Lower lobe of right lung (tissue), 2 donors: Measurements from ENCODE around the gene RASSF7. TPM values are rescaled to one million over a fixed set of nuclear protein-coding genes. Genes with fewer than 3 reads are reported as not detected.

Source experiments
- ATAC-seq, 2 donors: fragments of 200-7000 bp; cut with Tn5 transposase; one replicate each; pipeline ENCODE4 v1.9.1; 2020 to 2022; ENCODE audit warnings: mild to moderate bottlenecking in 2 of 2, moderate library complexity in 2 of 2
- DNase-seq: peaks from one replicate; pipeline ENCODE4 v3.0.0-alpha.2; 2020
- H3K27ac ChIP-seq: fragments of 200-600 bp; one replicate; pipeline ENCODE4 v1.8.0; 2022
- H3K27me3 ChIP-seq: fragments of 200-600 bp; one replicate; pipeline ENCODE4 v1.8.0; 2022; ENCODE audit warnings: low read depth
- H3K36me3 ChIP-seq: fragments of 200-600 bp; one replicate; pipeline ENCODE4 v1.8.0; 2022; ENCODE audit warnings: mild to moderate bottlenecking
- H3K4me1 ChIP-seq: fragments of 200-600 bp; one replicate; pipeline ENCODE4 v1.8.0; 2022
- H3K4me3 ChIP-seq: fragments of 200-600 bp; one replicate; pipeline ENCODE4 v1.8.0; 2022; ENCODE audit warnings: mild to moderate bottlenecking
- H3K9me3 ChIP-seq: fragments of 200-600 bp; one replicate; pipeline ENCODE4 v1.8.0; 2022
- CTCF ChIP-seq: fragments of 200-600 bp; IDR thresholded peaks from one replicate; pipeline ENCODE4 v1.8.0; 2022; ENCODE audit warnings: antibody characterized with exemption, mild to moderate bottlenecking
- intact Hi-C: fragments of 100-400 bp; cut with DNase I; formaldehyde crosslinking; loops from one replicate; pipeline ENCODE4 v1.11.0; 2022
- total RNA-seq: library from RNA; stranded (reverse); fragmentation: NEBNext Ultra II Directional; extraction: Animal tissue kit (Norgen Biotek cat#: 25700); gene quantifications from one replicate; pipeline ENCODE4 v1.2.1, GENCODE V29; 2021
- donor health status: DM: no; HTN: yes; CAD: no; lungs with severe emphysema.

The RASSF7 gene
- total RNA-seq, 1 donor from 2014 or later: 71.5 TPM

DNA sequence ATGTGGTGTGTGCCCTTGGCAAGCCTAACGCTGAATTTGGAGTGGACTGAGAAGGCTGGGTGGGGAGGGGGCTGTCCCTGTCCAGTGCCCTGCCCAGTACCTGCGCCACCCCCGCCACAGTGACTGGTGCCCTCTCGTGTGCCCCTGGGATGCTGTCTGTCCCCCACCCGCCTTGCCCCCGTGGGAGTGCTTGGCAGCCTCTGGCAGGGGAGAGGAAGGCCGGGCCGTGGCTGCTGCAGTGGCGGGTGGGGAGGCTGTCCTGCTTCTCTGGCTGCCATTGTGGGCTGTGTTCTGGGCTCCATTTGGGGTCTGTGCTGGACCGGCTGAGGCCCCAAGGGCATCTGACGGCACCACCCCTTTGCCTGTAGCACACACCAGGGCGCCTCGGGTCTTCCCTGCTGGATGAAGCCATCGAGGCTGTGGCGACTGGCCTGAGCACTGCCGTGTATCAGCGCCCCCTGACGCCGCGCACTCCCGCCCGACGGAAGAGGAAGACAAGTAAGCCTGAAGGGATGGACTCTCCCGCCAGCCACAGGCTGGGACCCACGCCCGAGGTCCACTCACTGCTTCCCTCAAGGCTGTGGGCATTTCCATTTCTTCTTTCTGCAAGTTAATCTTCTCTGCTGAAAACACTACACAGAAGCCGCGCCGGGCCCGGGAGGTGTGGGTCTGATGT lies 37.4 kb downstream of the RASSF7 start:
- no peak for DNase-seq
- H3K27ac ChIP-seq: no peak overlapping the region

GRCh38 chr11:601573-602245 lies 40.9 kb downstream of the RASSF7 start:
- intact Hi-C loops: no loop called here
- DNase-seq (no peak), ATAC-seq (no peak)
- Histone ChIP-seq H3K36me3 (peaks cover 100% of the 10 kb centered on the region), H3K27me3 (no peaks in the 10 kb centered on the region), H3K4me1 (no peaks in the 10 kb centered on the region), H3K4me3 (no peak overlapping the region), H3K9me3 (no peaks in the 10 kb centered on the region), H3K27ac (no peak overlapping the region)
- no peak for TF ChIP-seq CTCF

More for the DNA sequence above, 37.4 kb downstream of the RASSF7 start:
- Histone ChIP-seq H3K36me3 (peaks cover 100% of the 10 kb centered on the region), H3K9me3 (no peaks in the 10 kb centered on the region), H3K4me3 (no peak overlapping the region), H3K4me1 (no peaks in the 10 kb centered on the region), H3K27me3 (no peaks in the 10 kb centered on the region)
- intact Hi-C loops: no loop called here
- ATAC-seq: no peak
- TF ChIP-seq CTCF: no peak

DNA sequence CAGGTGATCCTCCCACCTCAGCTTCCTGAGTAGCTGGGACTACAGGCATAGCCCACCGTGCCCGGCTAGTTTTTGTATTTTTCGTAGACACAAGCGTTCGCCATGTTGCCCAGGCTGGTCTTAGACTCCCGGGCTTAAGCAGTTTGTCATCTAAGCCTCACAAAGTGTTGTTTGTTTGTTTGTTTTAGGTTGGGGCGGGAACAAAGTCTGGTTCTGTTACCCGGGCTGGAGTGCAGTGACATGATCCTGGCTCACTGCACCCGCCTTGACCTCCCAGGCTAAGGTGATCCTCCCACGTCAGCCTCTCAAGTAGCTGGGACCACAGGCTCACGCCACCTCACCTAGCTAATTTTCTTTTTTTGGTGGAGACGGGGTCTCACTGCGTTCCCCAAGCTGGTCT lies 42.4 kb downstream of the RASSF7 start:
- Histone ChIP-seq H3K36me3 (peaks cover 100% of the 10 kb centered on the region), H3K4me3 (no peak overlapping the region), H3K27ac (no peak overlapping the region), H3K4me1 (no peaks in the 10 kb centered on the region), H3K9me3 (no peaks in the 10 kb centered on the region), H3K27me3 (no peaks in the 10 kb centered on the region)
- DNase-seq (no peak), ATAC-seq (no peak)
- no peak for TF ChIP-seq CTCF
- intact Hi-C loops: no loop called here

- intact Hi-C loops: no loop called here
- DNase-seq: no peak
Observed at GRCh38 chr11:605286-606129, 44.7 kb downstream of the RASSF7 start.

More at GRCh38 chr11:605286-606129, 44.7 kb downstream of the RASSF7 start:
- peak overlapping the region; percentile 41 for H3K27ac ChIP-seq
- H3K4me3 ChIP-seq: no peak overlapping the region
- no peak for ATAC-seq
- no peaks in the 10 kb centered on the region for H3K27me3 ChIP-seq
- peaks cover 100% of the 10 kb centered on the region for H3K36me3 ChIP-seq
- H3K9me3 ChIP-seq: no peaks in the 10 kb centered on the region
- H3K4me1 ChIP-seq: no peaks in the 10 kb centered on the region
- no peak for TF ChIP-seq CTCF
